Measurements from ENCODE around the gene USP8.

DNA sequence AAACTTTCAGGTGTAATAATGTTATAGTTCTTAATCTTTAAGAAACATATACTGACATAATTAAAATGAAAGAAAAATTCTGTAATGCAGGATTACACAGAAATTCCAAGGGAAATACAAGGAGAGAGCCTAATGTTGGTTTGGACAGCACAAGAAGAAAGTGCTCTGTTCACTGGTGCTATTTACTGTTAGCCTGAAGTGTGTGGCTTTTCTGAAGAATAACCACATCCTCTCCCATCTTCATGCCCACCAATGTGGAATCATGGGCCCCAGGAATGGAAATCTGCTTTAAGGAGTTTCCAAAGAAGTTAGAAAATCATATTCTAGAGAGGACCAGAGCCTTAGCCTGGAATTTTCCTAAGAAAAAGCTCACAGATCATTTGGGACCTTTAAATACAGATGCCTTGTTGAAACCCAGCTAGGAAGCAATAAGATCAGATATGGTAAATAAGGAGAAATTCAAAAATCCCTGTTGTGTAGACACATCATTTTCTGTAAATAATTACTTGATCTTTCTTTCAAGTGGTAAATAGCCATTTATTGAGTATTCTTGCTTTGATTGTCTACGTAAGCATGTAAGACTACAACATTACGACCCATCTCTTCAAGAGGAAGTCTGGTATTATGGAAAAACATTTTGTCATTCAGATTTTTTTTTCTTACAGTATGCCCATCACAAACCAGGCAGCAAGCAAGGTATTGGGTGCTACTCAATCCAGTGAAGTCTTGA is 132.6 kb downstream of the USP8 start:
- TF ChIP-seq POLR2AphosphoS5 (IDR thresholded peaks at IDR 0.05; ENCODE audit: low read length), result no peak
- no peak for TF ChIP-seq SREBF2 (IDR thresholded peaks at IDR 0.05; ENCODE audit: low read length)
- TF ChIP-seq, protein P1, sequence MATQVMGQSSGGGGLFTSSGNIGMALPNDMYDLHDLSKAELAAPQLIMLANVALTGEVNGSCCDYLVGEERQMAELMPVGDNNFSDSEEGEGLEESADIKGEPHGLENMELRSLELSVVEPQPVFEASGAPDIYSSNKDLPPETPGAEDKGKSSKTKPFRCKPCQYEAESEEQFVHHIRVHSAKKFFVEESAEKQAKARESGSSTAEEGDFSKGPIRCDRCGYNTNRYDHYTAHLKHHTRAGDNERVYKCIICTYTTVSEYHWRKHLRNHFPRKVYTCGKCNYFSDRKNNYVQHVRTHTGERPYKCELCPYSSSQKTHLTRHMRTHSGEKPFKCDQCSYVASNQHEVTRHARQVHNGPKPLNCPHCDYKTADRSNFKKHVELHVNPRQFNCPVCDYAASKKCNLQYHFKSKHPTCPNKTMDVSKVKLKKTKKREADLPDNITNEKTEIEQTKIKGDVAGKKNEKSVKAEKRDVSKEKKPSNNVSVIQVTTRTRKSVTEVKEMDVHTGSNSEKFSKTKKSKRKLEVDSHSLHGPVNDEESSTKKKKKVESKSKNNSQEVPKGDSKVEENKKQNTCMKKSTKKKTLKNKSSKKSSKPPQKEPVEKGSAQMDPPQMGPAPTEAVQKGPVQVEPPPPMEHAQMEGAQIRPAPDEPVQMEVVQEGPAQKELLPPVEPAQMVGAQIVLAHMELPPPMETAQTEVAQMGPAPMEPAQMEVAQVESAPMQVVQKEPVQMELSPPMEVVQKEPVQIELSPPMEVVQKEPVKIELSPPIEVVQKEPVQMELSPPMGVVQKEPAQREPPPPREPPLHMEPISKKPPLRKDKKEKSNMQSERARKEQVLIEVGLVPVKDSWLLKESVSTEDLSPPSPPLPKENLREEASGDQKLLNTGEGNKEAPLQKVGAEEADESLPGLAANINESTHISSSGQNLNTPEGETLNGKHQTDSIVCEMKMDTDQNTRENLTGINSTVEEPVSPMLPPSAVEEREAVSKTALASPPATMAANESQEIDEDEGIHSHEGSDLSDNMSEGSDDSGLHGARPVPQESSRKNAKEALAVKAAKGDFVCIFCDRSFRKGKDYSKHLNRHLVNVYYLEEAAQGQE (IDR thresholded peaks at IDR 0.05; ENCODE audit: low read depth, low read length), result no peak
- TF ChIP-seq NRF1 (conservative IDR thresholded peaks at IDR 0.05; ENCODE audit: low read depth, low read length), result no peak
- no peak for TF ChIP-seq MYC (IDR thresholded peaks at IDR 0.05; ENCODE audit: insufficient read depth, insufficient read length, insufficient replicate concordance, low read length, severe bottlenecking)
- no peak for TF ChIP-seq EGR1 (IDR thresholded peaks at IDR 0.05; ENCODE audit: borderline replicate concordance in 1 of 2, low read depth in 2 of 2, low read length in 2 of 2)
- TF ChIP-seq ZNF384 (IDR thresholded peaks at IDR 0.05; ENCODE audit: borderline replicate concordance, low read depth, low read length), result no peak
- TF ChIP-seq RAD21 (IDR thresholded peaks at IDR 0.05; ENCODE audit: insufficient read depth, low read depth, low read length), result no peak
- no peak for TF ChIP-seq TBL1XR1 (IDR thresholded peaks at IDR 0.05; ENCODE audit: low read depth, low read length)
- no peak for TF ChIP-seq GATAD2B (conservative IDR thresholded peaks at IDR 0.05; ENCODE audit: low read depth)
- TF ChIP-seq, protein P2, sequence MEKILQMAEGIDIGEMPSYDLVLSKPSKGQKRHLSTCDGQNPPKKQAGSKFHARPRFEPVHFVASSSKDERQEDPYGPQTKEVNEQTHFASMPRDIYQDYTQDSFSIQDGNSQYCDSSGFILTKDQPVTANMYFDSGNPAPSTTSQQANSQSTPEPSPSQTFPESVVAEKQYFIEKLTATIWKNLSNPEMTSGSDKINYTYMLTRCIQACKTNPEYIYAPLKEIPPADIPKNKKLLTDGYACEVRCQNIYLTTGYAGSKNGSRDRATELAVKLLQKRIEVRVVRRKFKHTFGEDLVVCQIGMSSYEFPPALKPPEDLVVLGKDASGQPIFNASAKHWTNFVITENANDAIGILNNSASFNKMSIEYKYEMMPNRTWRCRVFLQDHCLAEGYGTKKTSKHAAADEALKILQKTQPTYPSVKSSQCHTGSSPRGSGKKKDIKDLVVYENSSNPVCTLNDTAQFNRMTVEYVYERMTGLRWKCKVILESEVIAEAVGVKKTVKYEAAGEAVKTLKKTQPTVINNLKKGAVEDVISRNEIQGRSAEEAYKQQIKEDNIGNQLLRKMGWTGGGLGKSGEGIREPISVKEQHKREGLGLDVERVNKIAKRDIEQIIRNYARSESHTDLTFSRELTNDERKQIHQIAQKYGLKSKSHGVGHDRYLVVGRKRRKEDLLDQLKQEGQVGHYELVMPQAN (conservative IDR thresholded peaks at IDR 0.05), result no peak
- no peak for TF ChIP-seq POLR2A (IDR thresholded peaks at IDR 0.05; ENCODE audit: low read depth, low read length)
- TF ChIP-seq, protein P3, sequence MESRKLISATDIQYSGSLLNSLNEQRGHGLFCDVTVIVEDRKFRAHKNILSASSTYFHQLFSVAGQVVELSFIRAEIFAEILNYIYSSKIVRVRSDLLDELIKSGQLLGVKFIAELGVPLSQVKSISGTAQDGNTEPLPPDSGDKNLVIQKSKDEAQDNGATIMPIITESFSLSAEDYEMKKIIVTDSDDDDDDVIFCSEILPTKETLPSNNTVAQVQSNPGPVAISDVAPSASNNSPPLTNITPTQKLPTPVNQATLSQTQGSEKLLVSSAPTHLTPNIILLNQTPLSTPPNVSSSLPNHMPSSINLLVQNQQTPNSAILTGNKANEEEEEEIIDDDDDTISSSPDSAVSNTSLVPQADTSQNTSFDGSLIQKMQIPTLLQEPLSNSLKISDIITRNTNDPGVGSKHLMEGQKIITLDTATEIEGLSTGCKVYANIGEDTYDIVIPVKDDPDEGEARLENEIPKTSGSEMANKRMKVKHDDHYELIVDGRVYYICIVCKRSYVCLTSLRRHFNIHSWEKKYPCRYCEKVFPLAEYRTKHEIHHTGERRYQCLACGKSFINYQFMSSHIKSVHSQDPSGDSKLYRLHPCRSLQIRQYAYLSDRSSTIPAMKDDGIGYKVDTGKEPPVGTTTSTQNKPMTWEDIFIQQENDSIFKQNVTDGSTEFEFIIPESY (IDR thresholded peaks at IDR 0.05), result no peak

All from GM12878 (cell line).